Activated naive CD8-positive, alpha-beta T cell treated with anti-CD3 and anti-CD28 coated beads for 36 hours (primary cell): ENCODE results near the gene MESP2. TPM values are rescaled to one million over a fixed set of nuclear protein-coding genes. Genes with fewer than 3 reads are reported as not detected.

ENCODE experiments used
- DNase-seq: peaks from one replicate; pipeline ENCODE4 v3.0.0; 2021
- H3K27ac Mint-ChIP-seq: one replicate; pipeline ENCODE4 v1.8.0; 2022; ENCODE audit warnings: mild to moderate bottlenecking, moderate library complexity, mixed read lengths
- H3K27me3 Mint-ChIP-seq: one replicate; pipeline ENCODE4 v1.8.0; 2022; ENCODE audit warnings: mild to moderate bottlenecking, mixed read lengths
- H3K36me3 Mint-ChIP-seq: one replicate; pipeline ENCODE4 v1.8.0; 2021; ENCODE audit warnings: mild to moderate bottlenecking, mixed read lengths
- H3K4me1 Mint-ChIP-seq: one replicate; pipeline ENCODE4 v1.8.0; 2021; ENCODE audit warnings: mixed read lengths
- H3K4me3 Mint-ChIP-seq: one replicate; pipeline ENCODE4 v1.8.0; 2022; ENCODE audit warnings: mild to moderate bottlenecking, moderate library complexity, mixed read lengths
- H3K9me3 Mint-ChIP-seq: one replicate; pipeline ENCODE4 v1.8.0; 2022; ENCODE audit warnings: mixed read lengths
- total RNA-seq, 2 experiments: library from RNA; stranded (reverse); gene quantifications; one replicate each; pipeline ENCODE4 v1.2.3, GENCODE V29; 2021

MESP2 gene
- not detected for total RNA-seq

- peaks cover 49% of the 10 kb centered on the region for H3K27me3 Mint-ChIP-seq
- DNase-seq, result peak; percentile 60
- no peak within 1 kb of the TSS for H3K27ac Mint-ChIP-seq
- no peaks in the 10 kb centered on the region for H3K36me3 Mint-ChIP-seq
- no peaks in the 10 kb centered on the region for H3K9me3 Mint-ChIP-seq
- peak within 1 kb of the TSS; percentile 53 for H3K4me3 Mint-ChIP-seq
- H3K4me1 Mint-ChIP-seq, result no peaks in the 10 kb centered on the region
These were observed at the start of gene MESP2 for GRCh38 chr15:89776274-89777072. Gene MESP2, plus strand, starts transcription at chr15:89776332. Its CDS starts 26 bp downstream, at chr15:89776358.

- H3K9me3 Mint-ChIP-seq, result no peaks in the 10 kb centered on the region
- H3K4me1 Mint-ChIP-seq, result no peaks in the 10 kb centered on the region
- DNase-seq, result no peak
- H3K36me3 Mint-ChIP-seq, result no peaks in the 10 kb centered on the region
- H3K4me3 Mint-ChIP-seq, result no peak overlapping the region
- peaks cover 3% of the 10 kb centered on the region for H3K27me3 Mint-ChIP-seq
- H3K27ac Mint-ChIP-seq, result no peak overlapping the region
These were observed 47.9 kb upstream of the MESP2 start for GRCh38 chr15:89728254-89728653.

DNA sequence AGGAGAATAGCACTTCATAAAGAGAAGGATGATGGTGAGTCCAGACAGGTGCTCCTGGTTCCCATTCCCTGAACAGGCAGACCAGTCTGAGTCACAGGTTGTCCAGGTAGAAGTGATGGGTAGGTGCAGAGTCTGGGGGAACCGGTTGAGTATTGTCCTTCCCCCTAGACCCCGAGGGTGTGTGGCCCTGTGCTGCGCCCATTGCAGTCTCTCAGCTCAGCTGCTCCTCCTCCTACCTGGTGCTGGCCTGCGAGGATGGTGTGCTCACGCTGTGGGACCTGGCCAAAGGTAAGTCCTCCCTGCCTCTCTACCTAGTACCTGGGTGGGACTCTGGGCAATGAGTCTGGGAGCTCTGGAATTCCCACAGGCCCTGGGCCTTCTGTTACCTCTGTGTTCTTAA lies 44.9 kb upstream of the MESP2 start:
- no peaks in the 10 kb centered on the region for H3K36me3 Mint-ChIP-seq
- H3K9me3 Mint-ChIP-seq, result no peaks in the 10 kb centered on the region
- H3K4me1 Mint-ChIP-seq, result no peaks in the 10 kb centered on the region
- no peak for DNase-seq
- no peak overlapping the region for H3K27ac Mint-ChIP-seq
- no peak overlapping the region for H3K4me3 Mint-ChIP-seq
- no peaks in the 10 kb centered on the region for H3K27me3 Mint-ChIP-seq

DNA sequence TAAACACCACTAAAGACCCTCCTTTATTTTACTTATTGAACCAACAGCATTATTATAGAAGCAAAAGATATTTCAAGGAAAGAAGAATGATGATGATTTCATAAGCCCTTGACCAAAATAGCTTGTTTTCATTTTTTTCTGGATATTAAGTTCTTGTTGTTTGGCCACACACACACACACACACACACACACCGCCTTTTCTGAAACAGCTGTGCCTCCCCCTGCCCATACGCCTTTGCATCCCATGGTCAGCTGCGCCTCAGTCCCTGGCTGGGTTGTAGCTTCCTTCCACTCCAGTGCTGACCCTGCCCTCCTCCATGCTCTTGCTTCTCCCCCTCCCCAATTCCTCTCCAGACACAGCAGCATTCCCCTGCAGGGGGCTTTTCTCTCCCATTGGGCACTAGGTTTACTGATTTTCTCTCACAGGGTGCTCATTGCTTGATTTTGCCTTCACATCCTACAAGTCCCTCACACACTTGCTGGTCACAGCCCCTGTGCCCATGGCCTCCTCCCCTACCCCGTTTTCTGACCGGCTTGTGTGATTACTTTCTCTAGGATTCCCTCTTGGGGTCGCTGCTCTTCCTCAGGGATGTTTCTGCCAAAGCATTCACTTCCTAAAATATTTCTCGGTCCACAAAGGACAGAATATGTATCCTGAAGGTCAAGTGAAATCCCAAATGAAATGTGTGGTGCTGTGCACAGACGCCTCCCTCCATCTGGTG lies 43.5 kb upstream of the MESP2 start:
- no peaks in the 10 kb centered on the region for H3K36me3 Mint-ChIP-seq
- no peak overlapping the region for H3K4me3 Mint-ChIP-seq
- no peak for DNase-seq
- no peaks in the 10 kb centered on the region for H3K27me3 Mint-ChIP-seq
- H3K4me1 Mint-ChIP-seq, result no peaks in the 10 kb centered on the region
- no peak overlapping the region for H3K27ac Mint-ChIP-seq
- no peaks in the 10 kb centered on the region for H3K9me3 Mint-ChIP-seq

GRCh38 chr15:89735773-89736172 lies 40.4 kb upstream of the MESP2 start:
- Mint-ChIP-seq H3K27me3 (no peaks in the 10 kb centered on the region), H3K36me3 (no peaks in the 10 kb centered on the region), H3K27ac (no peak overlapping the region), H3K4me3 (no peak overlapping the region), H3K4me1 (peaks cover 1% of the 10 kb centered on the region), H3K9me3 (no peaks in the 10 kb centered on the region)
- no peak for DNase-seq

DNA sequence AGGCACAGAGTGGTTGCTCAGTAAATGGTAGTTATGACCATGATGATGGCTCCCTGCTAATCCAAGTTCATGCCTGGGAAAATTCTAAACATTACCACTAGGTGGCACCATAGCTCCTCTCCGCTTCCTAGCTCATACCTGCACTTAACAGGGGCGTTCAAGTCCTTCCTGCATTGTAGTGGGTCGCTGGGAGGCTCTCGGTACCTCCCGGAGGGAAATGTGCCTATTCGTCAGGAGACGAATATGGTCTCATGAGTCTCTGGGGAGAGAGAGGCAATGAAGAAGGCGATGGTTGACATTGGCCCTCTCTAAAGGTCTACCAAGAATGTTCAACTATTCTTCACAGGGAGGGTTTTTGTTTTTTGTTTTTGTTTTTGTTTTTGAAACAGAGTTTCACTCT lies 36.0 kb upstream of the MESP2 start:
- Mint-ChIP-seq H3K36me3 (no peaks in the 10 kb centered on the region), H3K27ac (no peak overlapping the region), H3K9me3 (no peaks in the 10 kb centered on the region), H3K4me1 (peaks cover 1% of the 10 kb centered on the region), H3K27me3 (no peaks in the 10 kb centered on the region), H3K4me3 (no peak overlapping the region)
- peak; percentile 45 for DNase-seq

- no peak overlapping the region for H3K27ac Mint-ChIP-seq
- peaks cover 1% of the 10 kb centered on the region for H3K4me1 Mint-ChIP-seq
- no peaks in the 10 kb centered on the region for H3K36me3 Mint-ChIP-seq
- no peaks in the 10 kb centered on the region for H3K9me3 Mint-ChIP-seq
- H3K4me3 Mint-ChIP-seq, result no peak overlapping the region
- DNase-seq, result no peak
- H3K27me3 Mint-ChIP-seq, result no peaks in the 10 kb centered on the region
These were observed 33.1 kb upstream of the MESP2 start for GRCh38 chr15:89743011-89743410.

GRCh38 chr15:89743594-89743993 lies 32.5 kb upstream of the MESP2 start:
- Mint-ChIP-seq H3K4me3 (no peak overlapping the region), H3K27me3 (no peaks in the 10 kb centered on the region), H3K36me3 (no peaks in the 10 kb centered on the region), H3K4me1 (peaks cover 1% of the 10 kb centered on the region), H3K27ac (no peak overlapping the region), H3K9me3 (no peaks in the 10 kb centered on the region)
- no peak for DNase-seq

DNA sequence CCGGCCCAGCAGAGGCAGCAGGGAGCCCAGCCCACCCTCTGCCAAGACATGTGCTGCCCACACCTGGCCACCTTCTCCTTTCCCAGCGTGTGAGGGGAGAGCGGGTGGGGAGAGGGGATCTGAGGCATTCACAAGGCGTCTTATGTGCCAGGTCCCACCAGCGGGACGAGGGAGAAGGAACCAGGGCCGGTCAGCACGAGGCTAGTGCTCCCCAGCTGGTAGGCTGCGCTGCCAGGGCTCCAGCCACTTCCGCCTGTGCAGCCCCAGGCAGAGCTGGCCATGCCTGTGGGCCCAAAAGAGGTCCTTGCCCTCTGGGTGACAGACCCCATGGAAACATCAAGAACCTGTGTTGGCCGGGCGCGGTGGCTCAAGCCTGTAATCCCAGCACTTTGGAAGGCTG lies 31.0 kb upstream of the MESP2 start:
- no peak for DNase-seq
- H3K4me1 Mint-ChIP-seq, result peaks cover under 1% of the 10 kb centered on the region
- no peaks in the 10 kb centered on the region for H3K36me3 Mint-ChIP-seq
- H3K27me3 Mint-ChIP-seq, result peaks cover 8% of the 10 kb centered on the region
- H3K4me3 Mint-ChIP-seq, result no peak overlapping the region
- H3K9me3 Mint-ChIP-seq, result no peaks in the 10 kb centered on the region
- H3K27ac Mint-ChIP-seq, result no peak overlapping the region

- Mint-ChIP-seq H3K9me3 (no peaks in the 10 kb centered on the region), H3K27me3 (peaks cover 8% of the 10 kb centered on the region), H3K4me1 (no peaks in the 10 kb centered on the region), H3K27ac (no peak overlapping the region), H3K4me3 (no peak overlapping the region), H3K36me3 (no peaks in the 10 kb centered on the region)
- no peak for DNase-seq
These were observed 30.4 kb upstream of the MESP2 start for GRCh38 chr15:89745768-89746167.

- Mint-ChIP-seq H3K4me1 (no peaks in the 10 kb centered on the region), H3K27me3 (peaks cover 8% of the 10 kb centered on the region), H3K9me3 (no peaks in the 10 kb centered on the region)
These were observed 29.7 kb upstream of the MESP2 start for GRCh38 chr15:89746386-89746780.

GRCh38 chr15:89747708-89748682 lies 28.1 kb upstream of the MESP2 start:
- peak overlapping the region; percentile 11 for H3K4me3 Mint-ChIP-seq
- peaks cover 16% of the 10 kb centered on the region for H3K27me3 Mint-ChIP-seq
- H3K27ac Mint-ChIP-seq, result no peak overlapping the region
- no peak for DNase-seq
- H3K4me1 Mint-ChIP-seq, result no peaks in the 10 kb centered on the region
- no peaks in the 10 kb centered on the region for H3K9me3 Mint-ChIP-seq
- no peaks in the 10 kb centered on the region for H3K36me3 Mint-ChIP-seq

More at GRCh38 chr15:89746386-89746780, 29.7 kb upstream of the MESP2 start:
- DNase-seq, result no peak
- Mint-ChIP-seq H3K36me3 (no peaks in the 10 kb centered on the region), H3K27ac (no peak overlapping the region), H3K4me3 (no peak overlapping the region)

DNA sequence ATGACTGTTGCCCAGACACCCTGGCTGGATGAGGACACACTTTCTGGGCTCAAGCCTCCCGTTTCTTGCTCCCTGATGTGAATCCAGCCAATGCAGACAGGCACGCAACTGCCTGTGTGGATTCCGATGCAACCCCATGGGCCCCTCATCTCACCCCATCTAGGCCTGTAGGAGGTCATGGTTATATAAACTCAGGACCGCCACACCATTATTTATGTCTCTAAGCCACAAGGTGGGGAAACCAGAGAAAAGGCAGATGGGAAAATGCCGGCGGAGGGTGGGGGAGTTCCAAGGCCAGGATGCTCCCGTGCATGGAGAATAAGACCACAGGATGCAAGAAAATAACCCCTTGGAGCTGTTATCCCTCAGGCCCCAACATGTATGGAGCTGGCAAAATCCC lies 27.1 kb upstream of the MESP2 start:
- no peak for DNase-seq
- no peaks in the 10 kb centered on the region for H3K9me3 Mint-ChIP-seq
- H3K4me1 Mint-ChIP-seq, result no peaks in the 10 kb centered on the region
- H3K36me3 Mint-ChIP-seq, result no peaks in the 10 kb centered on the region
- peaks cover 16% of the 10 kb centered on the region for H3K27me3 Mint-ChIP-seq
- H3K4me3 Mint-ChIP-seq, result no peak overlapping the region
- H3K27ac Mint-ChIP-seq, result no peak overlapping the region

DNA sequence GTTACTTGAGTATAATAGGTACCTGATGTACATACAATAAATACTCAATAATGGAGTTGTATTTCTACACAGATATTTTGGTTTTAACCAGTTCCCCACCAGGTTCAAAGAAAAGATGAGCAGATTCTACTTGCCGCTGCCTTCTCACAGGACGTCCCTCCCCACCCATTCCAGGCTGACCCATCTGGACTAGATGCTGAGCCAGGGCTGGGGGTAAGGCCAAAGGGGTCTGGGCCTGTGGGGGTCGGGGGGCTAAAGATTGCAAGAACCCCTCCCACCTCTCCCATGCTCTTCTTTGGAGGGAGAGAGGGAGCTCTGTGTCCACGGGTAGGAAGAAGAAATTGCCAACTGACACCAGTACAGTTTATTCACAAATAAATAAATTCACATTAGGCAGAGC lies 26.6 kb upstream of the MESP2 start:
- Mint-ChIP-seq H3K4me3 (peak overlapping the region; percentile 77), H3K27ac (no peak overlapping the region), H3K9me3 (no peaks in the 10 kb centered on the region), H3K4me1 (no peaks in the 10 kb centered on the region), H3K27me3 (peaks cover 17% of the 10 kb centered on the region), H3K36me3 (no peaks in the 10 kb centered on the region)
- no peak for DNase-seq
